GM21825 (cell line): Measurements from ENCODE around the gene ATIC.
"Not testable (repeated sequence)": the region's sequence is repeated elsewhere in the genome, so short reads cannot be mapped to it uniquely, and the experiment has no call there.

Source experiments
- ATAC-seq: cut with Tn5 transposase; IDR thresholded peaks from one replicate; pipeline ENCODE4 v1.9.1; 2021; ENCODE audit warnings: mild to moderate bottlenecking, moderate library complexity; ENCODE audit not compliant: unreplicated experiment

The ATIC gene

DNA sequence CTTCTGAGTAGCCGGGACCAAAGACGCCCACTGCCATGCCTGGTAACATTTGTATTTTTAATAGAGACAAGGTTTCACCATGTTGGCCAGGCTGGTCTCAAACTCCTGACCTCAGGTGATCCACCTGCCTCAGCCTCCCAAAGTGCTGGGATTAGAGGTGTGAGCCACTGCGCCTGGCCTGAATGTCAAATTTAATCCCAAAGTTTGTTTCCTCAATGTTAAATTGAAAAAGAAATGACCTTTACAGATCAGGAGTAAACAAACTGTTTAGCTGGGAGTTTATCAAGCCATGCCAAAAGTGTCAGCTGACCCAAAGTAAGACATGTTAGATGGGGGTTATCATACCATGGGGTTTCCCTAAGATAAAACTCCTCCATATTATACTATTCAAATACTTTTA is 48.2 kb downstream of the ATIC start:
- not testable (repeated sequence) for ATAC-seq

DNA sequence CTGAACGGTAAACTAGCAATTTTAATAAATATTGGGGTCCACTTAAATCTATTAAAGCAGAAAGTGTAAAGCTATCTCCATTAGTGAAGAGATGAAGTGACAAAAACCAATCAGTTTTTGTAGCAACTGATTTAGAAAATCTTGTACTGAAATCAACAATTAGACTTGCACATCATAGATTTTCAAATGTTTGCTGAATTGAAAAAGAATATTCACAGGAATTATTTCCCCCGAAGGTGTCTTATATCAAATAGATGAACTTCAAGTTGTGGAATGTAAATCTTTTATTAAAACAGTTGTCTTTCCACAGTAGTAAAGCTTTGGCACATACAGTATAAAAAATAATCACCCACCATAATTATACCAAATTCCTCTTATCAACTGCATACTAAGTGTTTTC is 48.7 kb downstream of the ATIC start:
- no peak for ATAC-seq

DNA sequence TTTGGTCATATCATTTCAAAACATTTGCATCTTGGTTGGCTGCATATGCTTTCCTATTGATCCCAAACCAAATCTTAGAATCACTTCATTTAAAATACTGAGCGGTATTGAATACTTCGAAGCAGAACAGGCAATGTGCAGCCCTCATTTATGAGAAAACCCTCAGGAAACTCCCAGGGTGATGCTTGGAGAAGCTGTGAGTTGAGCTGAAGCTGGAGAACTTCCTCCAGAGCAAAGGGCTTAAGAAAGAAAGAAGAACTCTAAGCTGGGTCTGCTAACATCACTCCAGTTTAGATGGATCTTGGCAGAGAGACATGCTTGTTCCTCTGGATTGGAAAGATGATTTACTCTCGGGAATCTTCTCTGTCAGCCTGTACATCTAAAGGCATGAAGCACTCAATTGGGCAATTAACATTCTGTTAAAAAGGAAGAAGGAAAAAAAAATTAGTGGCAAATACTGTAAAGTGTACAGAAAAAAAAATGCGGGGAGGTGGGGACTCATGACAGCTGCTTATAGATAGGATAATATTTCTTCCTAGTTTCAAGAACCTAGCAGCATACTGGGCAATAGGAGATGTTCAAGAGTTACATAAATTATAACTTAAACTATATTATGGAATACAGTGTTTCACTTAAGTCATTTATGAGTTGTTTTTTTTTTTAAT is 49.5 kb downstream of the ATIC start:
- ATAC-seq: no peak

DNA sequence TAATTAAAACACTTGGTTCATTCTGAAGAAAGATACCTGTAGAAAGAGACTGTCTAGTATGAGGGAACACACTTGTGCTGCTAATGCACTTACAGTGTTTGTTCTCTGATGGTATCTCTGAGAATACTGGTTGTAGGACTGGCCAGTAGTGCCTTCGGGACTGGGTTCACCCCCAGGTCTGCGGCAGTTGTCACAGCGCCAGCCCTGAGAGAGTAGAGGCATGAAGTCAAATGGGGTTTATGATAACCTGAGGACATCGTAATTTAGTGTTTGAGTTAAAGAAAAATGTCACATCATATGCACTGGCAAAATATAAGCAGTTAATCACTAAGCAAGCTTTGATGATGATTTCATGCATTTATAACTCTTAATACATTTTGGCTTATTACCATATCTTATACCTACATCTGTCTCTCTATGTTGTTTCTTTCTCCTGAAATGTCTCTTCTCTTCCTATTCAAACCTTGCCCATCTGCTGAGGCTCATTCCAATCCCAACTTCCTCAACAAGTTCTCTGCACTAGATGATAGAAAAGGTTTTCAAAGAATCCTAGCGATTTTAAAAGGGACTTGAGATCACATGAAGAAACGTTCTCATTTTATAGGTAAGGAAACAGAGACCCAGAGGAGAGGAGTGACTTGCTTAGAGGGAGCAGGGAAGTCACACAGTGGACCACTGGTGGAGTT is 50.2 kb downstream of the ATIC start:
- ATAC-seq: no peak

DNA sequence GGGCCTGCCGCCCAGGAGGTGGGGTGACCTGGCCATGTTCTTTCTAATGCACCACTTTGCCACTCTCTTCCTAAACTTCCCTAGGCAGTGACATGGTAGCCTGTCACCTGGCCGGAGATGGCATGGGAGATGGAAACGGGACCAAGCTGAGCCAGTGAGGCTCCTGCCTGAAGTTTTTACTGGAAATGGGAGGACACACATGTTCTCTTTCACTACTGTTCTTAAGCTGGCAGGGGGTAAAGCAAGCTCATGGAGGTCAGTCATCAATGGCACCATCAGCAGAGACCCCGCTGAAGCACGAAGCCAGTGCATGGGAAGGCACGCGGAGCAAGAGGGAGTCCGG is 50.7 kb downstream of the ATIC start:
- no peak for ATAC-seq

DNA sequence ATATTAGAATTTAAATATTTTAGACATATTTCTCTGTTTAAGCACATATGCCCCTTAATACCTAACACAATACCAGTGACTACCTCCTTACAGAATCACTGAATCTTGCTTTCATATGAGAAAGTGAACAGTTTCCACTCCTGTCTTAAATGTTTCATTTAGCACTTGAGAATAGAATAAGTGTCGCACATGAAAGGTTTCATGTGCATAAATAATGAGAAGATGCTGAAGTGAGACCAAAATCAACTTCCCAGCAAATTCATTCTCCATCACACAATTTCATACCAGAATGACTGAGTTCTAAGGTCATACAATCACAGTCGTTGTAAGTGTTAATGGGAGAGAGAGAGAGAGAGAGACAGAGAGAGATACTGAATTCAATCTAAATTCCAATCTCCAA is 51.2 kb downstream of the ATIC start:
- no peak for ATAC-seq

DNA sequence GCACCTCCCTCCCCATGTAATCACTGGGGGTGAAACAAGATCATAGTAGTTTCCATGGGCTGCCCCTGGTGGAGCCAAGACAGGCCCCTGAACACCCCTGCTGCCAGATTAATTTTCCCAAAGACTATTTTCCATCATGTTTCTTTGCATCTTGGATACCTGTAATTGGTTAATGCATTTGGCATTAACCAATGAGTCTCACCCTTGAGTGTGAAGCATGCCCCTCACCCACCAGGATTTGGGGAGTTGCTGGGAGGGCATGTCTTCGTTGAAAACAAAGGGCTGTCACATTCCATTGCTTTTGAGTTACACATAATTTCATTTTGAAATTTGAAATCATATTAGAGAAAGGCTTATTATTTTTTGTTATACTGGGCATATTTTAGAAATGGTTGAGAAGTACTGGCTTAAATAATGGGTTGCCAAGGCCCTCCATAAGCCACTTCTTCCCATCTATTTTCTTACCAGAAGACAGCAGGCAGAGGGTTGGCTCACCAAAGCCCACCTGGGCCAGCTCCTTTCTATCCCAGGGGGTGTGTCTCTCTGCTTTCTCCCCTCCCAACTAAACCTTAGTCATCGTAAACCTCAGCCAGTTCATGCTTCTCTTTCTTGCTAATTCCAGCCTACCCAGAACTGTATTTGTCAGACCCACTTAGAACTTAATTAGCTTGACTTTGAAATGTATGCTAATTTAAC is 51.8 kb downstream of the ATIC start:
- no peak for ATAC-seq

DNA sequence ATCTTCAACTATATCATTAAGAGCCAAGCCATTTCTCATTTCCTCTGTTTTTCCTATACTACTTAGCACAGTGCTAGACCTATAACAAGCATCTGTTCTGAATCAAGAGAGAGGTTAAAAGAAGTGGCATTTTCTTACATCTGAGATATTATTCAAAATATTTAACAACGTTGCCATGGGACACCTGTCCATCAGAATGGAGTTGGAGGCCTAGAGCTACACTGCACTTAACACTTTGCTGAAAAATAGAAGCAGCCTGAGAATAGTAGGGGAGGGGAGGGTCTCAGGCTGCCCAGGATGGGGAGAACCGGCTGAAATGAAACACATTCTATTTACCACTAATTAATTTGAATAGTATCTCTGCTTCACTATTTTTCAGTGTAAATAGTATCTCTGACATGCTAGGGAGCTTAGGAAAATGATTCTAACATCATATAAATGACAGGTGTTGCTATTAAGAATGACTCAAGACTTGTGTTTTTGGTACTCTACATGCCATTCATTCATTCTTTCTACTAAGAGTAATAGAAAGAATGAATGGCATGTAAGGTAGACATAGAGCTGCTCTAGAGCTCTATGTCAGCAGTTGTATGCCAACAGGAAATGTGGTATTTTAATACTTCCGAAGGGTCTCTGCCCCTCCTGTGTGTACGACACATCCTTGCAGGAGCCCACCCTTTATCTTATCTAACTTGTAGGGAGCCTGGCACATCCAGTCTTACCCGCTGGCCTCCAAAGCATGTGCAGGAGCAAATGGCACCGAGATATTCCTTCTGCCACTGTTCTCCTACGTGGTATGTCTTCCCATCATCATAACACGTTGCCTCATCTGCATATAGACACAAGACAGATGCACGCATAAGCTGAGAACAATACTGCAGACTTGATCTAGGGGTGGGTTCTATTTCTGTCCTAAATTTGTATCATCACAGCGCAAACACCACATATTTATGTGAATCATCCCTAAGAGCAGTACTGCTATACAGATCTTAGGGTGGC is 52.6 kb downstream of the ATIC start:
- ATAC-seq: no peak

DNA sequence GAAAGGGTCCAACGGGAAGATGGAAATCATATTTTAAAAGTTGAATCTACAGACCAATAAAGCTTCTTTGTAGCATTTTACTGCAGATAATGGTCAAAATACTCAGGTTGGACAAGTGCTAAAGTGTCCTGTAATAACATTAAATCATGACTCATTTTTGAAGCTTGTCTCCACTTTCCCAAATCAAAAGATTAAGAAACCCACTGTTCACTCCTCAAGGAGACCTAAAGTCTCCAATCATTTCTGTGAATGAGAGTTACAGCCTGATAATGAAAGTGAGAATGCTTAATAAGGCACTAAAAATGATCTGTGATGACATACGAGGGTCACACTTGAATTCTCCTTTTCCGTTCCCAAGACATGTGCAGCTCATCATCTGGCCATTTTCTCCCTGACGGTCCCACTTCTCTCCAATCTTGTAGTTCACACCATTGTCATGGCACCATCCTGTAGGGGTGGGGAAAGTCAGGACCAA is 53.4 kb downstream of the ATIC start:
- ATAC-seq: no peak

DNA sequence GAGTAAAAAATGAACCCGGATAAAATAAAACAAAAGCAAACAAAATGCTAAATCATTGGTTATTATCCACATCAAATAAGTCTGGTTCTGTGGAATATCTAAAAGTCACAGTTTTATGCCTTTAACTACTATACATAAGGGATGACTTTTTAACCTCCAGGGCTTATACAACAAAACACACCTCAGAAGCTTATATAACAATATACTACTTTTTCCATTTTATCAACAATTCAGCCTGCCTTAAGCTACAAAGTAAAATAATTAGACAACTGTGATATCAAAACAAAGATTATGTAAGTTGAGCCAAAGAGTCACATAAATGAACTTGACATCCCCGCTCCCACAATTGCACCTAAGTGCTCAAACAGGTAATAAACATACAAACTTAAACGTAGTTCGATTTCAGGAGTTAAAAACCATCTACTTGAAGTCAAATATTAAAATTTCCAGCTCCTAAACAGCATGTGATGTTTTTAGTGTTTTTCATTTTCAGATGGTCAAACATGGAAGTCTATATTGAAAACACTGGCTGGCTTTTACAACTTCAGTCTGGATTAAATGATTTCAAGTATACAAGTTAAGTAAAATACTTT is 54.7 kb downstream of the ATIC start:
- no peak for ATAC-seq

DNA sequence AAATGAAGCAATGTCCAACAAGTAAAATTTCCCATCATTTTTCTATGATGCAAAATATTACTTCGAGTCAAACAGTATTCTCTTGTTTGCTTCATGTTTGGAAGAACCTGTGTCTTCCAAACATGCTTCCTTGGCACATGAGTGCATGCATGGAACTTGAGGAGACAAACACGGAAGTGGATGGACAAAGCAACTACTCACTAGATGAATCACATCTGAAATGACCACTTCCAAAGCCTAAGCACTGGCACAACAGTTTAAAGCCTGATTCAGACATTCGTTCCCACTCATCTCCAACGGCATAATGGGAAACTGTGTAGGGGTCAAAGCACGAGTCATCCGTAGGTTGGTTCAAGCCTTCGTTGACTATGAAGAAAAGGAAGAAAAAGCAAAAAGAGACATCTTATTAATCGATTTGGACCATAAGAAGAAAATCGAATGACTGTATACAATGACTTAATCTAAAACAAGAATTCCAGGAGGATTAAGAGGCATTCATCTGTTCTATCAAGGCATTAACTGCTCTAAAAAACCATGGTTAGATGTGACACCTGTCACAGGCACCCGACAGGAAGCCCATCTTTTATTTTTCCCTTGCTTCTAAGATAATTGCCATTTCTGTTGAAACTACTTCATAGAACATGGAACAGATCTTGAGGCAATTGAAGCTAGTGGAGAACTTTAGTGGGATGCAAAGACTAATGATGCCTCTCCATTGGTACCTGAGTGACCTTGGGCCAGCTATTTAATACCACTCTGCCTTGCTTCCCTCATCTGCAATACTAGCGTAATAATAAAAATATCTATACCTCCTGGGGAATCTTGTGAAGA is 56.0 kb downstream of the ATIC start:
- no peak for ATAC-seq

DNA sequence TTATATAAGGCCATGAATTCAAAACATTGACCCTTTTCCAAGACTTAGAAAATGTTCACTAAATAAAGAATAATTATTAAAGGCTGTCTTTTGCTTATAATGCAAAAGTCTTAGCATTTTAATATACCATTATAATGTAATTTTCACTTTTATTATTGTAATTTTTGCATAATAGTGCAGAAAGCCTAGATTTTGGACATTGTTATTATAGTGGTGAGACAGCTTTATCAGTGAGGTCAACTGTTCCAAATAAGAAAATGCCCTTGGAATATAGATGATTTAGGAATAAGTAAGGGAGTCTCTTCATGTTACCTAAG is 56.6 kb downstream of the ATIC start:
- no peak for ATAC-seq

DNA sequence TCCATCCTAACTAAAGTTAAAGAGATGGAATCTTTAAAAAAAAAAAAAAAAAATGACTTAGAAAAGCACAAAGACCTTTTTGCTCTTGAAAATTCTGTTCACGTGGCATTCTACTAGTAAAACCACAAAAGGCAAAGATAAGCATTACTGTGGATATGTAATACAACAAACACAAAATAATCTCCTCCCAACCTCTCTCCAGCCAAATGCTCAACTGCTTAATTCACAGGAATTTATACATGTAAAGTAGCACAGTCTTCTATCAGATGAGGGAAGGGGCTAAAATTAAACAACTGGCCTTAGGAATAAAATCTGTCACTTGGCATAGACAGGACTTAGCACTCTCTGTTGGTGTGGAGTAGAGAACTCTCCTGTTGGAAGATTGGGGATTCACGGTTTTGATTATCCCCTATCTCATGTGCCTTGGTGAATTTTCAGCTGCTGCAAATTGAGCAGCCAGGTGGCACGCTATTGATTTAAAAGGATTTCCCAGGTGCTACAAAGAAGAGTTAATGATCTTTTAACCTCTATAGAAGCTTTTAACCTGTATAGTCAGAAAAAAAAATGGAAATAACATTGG is 57.4 kb downstream of the ATIC start:
- no peak for ATAC-seq

DNA sequence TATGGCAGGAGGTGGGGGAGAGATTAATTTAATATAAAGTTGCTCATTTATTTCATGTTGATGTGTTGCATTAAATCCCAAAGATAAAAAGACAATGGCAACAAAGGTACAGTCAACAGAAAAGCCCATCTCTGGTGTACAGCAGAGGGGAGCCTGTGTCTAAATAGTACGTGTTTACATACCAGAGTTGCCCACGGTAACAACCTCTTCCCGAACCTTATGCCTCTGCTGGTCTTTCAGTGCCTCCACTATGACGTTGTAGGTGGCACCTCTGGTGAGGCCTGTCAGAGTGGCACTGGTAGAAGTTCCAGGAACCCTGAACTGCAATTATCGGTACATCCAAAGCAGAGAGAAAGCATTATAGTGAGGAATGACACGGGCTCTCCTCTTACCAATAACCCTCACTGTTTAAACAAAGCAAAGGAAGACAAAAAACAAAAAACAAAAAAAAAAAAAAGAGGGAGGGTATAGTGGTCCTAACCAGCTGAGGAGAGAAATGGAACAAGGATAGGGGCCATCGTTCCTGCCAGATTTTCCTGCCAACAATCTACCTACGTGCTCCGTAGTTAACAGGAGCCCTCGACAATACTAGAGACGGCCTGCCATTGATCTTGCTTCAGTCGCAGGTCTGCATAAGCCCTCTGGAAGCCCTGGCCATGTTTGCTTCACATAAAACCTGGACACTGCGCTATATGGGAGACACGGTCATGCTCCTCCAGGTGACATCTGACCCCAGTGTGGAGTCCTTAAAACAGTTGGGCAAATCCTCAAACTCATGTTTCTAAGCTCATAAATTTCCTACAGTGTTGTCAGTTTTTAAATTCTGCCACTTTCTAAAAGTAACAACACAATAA is 58.5 kb downstream of the ATIC start:
- no peak for ATAC-seq

DNA sequence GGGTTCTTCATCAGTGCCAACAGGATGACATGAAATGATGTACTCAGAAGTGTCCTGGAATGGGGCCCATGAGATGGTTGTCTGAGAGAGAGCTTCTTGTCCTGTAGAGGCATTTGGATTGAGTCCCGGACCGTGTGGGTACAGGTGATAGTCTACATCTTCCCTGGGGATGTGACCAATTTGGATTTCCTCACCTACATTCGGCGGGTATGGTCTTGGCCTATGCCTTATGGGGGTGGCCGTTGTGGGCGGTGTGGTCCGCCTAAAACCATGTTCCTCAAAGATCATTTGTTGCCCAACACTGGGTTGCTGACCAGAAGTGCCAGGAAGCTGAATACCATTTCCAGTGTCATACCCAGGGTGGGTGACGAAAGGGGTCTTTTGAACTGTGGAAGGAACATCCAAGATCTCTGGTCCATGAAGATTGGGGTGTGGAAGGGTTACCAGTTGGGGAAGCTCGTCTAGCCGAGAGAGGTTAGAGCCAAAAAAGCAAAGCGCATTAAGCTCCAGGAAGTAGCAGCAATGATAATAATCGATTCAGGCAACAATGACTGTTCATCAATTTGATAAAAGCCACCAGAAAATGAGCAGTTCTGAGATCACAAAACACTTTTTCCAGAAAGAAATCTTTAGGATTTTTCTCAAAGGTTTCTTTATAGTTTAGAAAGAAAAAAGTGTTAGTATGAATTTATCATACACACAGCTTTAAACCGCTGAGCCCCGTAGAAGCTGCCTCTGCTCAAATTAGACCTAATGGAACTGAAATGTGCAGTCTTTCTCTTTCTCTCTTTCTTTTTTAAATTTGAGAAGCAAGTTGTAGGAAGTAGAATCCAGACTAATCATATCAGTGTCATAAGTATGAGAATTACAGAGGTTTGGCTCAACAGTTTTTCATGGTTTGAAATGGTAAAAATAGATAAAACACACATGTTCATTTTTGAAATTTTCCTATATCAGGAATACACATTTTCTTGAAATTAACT is 60.3 kb downstream of the ATIC start:
- ATAC-seq: no peak

DNA sequence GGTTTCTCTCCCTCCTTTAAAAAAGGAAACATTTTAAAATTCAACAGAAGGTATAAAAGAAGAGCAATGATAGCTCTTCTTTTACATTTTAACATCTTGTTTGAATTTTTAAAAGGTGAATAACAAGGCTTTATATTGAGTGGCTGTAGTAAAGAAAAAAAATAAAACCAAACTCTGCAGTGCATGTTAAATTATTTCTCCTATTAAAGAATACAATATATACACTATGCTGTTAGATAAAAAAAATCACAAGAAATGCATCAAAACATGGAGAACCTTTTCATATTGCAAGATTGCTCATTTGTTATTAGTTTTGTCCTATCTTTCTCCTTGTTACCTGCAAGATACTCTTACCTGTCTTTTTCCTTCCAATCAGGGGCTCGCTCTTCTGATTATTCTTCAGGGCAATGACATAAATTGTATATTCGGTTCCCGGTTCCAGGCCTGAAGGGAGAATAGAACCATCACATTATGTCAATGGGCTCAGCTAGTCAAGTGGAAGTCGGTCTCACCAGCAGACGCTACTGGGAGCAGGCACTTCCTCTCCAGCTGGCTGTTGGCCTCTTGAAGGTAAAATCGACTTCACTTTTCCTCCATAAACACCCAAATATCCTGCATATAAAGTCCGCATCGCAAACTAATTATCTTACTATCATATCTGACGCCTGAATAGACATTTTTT is 61.2 kb downstream of the ATIC start:
- no peak for ATAC-seq

DNA sequence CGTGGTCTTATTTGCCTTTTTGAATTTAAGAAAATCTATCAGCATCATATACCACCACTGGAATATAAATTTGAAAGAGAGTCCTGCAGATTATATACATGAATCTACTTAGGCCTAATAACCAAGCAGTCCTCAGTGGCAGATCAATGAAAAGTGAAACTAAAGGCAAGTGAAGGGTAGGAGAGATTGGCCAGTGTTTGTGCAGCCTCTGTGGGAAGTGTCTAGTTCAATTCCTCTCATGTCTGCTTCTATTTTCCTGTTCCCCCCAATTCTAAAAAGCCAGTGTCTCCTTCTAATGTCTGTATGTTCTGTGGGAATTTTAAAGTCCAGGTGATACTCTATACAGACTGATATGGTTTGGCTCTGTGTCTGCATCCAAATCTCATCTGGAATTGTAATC is 62.1 kb downstream of the ATIC start:
- no peak for ATAC-seq
